HG03442 (cell line): ENCODE results near the gene MRPS12.
"Not testable (repeated sequence)": the region's sequence is repeated elsewhere in the genome, so short reads cannot be mapped to it uniquely, and the experiment has no call there.

Experiments used
- ATAC-seq: cut with Tn5 transposase; IDR thresholded peaks from one replicate; pipeline ENCODE4 v1.9.1; 2021; ENCODE audit warnings: mild to moderate bottlenecking, moderate library complexity; ENCODE audit not compliant: unreplicated experiment

Gene MRPS12

DNA sequence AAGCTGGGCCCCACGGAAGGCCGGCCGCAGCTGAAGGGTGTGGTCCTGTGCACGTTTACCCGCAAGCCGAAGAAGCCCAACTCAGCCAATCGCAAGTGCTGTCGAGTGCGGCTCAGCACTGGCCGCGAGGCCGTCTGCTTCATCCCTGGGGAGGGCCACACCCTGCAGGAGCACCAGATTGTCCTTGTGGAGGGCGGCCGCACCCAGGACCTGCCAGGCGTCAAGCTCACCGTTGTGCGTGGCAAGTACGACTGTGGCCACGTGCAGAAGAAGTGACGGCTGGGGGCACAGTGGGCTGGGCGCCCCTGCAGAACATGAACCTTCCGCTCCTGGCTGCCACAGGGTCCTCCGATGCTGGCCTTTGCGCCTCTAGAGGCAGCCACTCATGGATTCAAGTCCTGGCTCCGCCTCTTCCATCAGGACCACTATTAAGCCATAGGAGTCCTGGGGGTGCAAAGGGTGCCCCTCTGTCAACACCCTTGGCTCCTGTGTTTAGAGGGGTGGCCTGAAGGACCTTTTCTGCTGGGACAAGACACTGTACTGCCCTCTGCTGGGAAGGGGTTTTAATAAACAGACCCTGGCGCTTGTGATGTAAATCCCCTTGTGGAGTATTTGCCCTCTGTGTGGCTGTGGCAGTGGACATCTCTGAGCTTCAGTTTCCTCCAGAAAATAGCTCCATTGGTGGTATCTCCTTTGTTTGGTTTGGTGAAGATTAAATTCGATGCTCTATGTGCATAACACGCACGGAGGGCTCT, 1.9 kb downstream of the MRPS12 start:
- no peak for ATAC-seq

DNA sequence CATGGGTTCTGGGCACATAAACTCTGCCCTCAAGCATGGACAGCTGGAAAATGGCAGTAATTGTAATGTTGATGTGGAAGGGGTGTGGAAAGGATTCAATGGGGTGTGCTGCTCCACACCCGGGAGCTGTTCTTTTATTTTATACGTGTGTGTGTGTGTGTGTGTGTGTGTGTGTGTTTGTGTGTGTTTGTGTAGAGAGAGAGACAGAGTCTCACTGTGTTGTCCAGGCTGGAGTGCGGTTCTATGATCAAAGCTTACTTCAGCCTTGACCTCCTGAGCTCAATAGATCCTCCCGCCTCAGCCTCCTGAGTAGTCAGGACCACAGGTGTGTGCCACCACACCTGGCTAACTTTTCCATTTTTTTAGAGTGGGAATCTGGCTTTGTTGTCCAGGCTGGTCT, 2.8 kb downstream of the MRPS12 start:
- no peak for ATAC-seq

DNA sequence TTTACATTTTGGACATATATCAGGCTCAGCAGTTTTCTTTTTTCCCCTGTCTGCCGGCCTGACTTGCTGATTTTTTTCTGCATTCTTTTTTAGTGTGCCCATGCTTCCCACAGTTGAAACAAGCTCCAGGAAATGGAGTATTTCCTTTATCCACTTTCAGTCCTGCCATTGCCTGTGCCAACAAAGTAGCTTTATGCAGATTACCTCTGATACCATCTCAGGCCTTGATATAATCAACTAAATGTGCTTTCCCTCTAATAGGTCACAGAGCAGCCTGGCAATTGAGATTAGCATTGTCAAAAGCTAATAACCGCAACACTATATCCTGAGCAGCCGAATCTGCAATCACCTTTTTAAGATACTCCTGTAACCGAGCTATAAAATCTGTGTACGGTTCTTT, 9.2 kb downstream of the MRPS12 start:
- ATAC-seq: no peak

DNA sequence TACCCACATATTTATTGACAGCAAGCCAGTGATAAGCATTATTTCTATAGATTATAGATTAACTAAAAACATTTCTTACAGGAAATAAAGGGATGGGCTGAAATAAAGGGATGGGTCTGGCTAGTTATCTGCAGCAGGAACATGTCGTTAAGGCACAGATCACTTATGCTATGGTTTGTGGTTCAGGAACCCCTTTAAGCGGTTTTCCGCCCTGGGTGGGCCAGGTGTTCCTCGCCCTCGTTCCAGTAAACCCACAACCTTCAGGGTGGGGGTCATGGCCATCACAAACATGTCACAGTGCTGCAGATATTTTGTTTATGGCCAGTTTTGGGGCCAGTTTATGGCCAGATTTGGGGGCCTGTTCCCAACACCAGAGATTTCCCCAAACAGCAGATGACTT, 10.7 kb downstream of the MRPS12 start:
- ATAC-seq: not testable (repeated sequence)

- no peak for ATAC-seq
These were observed 11.2 kb downstream of the MRPS12 start for GRCh38 chr19:38941979-38942378.

GRCh38 chr19:38942471-38943181, 11.9 kb downstream of the MRPS12 start:
- no peak for ATAC-seq

- ATAC-seq: no peak
These were observed 14.3 kb downstream of the MRPS12 start for GRCh38 chr19:38944981-38945506.

- no peak for ATAC-seq
These were observed 15.0 kb downstream of the MRPS12 start for GRCh38 chr19:38945562-38946228.

DNA sequence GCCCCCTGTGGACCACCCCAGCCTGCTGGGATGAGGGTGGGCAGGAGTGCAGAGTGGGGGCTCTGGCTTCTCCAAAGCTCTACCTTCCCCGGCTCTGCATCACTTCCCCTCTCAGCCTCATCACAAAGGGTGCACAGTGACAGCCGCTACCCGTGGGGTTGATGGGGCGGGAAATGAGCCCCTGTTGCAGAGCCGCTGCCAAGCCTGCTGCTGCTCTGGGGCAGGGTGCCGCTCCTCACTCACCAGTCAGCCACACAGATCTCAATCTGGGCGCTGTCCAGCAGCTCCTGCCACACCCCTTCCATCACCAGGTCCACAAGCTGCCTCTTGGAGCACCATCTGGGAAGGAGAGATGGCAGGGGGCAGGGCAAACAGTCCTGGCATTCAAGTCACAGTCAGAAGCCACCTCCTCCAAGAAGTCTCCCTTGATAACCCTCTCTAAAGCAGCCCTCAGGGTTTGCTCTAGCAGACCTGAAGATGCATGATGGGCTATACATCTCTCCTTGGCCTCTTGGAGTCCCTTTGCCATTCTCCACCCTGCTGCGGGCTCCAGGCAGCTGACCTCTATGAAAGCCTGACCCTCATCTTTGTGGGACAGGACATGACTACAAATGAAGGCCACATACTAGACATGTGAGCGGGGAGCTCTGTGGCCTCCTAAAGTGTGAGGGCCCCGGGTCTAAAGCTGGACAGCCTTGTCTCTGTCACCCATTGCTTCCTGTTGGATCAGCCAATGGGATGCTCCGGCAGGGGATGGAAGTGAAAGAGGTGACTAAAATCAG, 15.7 kb downstream of the MRPS12 start:
- ATAC-seq: no peak

DNA sequence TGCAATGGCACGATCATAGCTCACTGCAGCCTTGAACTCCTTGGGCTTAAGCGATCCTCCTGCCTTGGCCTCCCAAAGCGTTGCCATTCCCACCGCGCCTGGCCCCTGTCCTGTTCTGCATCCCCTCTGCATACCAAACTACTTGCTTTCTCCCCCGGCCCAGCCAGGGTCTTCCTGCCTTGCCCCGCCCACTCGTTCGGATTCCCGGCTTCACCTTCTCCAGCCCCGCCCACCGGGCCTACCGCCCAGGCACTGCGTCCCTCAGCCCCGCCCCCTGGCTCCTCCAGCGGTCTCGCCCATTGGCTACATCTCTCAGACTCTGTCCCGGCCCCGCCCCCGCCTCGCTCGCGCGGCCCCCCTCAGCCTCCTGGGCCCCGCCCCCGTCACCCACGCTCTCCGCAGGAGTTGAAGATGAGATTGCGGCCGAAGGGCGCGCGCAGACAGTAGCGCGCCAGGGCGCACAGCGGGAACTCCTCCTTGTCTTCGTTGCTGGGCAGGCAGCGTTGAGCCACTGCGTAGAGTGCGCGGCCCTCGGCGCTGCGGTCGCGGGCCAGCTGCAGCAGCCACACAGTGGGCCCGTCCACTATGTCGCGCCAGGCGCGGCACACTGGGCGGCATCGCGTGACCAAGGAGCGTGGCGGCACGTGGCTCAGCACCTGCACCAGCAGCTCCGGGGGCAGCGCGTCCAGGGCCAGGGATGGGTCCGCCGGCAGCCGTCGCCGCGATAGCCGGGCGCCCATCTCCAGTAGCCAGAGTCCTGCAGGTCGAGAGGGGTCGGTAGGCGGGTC, 19.0 kb downstream of the MRPS12 start:
- no peak for ATAC-seq

GRCh38 chr19:38951187-38951586, 20.4 kb downstream of the MRPS12 start:
- no peak for ATAC-seq

- no peak for ATAC-seq
These were observed 21.8 kb downstream of the MRPS12 start for GRCh38 chr19:38952395-38953165.

- ATAC-seq: no peak
These were observed 22.9 kb downstream of the MRPS12 start for GRCh38 chr19:38953677-38954076.

DNA sequence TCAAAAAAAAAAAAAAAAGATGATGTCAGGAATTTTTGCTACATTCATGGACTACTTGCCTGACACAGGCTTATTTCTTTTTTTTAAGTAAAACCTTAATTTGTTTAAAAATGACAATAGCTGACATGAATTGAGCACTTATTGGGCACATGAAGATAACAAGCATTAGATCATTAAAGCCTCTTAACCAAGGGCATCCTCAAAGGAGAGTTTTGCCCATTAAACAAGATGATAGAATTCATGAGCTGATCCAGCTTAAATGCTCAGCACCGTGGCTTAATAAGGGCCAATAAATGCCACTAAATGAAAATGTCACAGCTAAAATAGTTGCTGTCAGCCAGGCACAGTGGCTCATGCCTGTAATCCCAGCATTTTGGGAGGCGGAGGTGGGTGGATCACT, 25.5 kb downstream of the MRPS12 start:
- no peak for ATAC-seq

GRCh38 chr19:38958301-38958700, 27.6 kb downstream of the MRPS12 start:
- no peak for ATAC-seq

- ATAC-seq: no peak
These were observed 28.9 kb downstream of the MRPS12 start for GRCh38 chr19:38959618-38960017.

- ATAC-seq: no peak
These were observed 34.0 kb downstream of the MRPS12 start for GRCh38 chr19:38964738-38965137.

DNA sequence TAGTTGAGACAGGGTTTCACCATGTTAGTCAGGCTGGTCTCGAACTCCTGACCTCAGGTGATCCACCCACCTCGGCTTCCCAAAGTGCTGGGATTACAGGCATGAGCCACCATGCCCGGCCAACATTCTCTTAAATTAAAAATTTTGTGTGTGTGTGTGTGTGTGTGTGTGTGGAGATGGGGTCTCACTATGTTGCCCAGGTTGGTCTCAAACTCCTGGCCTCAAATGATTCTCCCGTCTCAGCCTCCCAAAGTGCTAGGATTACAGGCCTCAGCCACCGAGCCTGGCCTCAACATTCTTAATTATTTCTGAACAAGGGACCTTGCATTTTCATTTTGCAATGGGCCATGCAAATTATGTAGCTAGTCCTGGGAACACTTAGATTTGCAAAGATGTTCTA, 35.4 kb downstream of the MRPS12 start:
- ATAC-seq: not testable (repeated sequence)
